ENCODE measurements around the gene POU6F2.

- TF ChIP-seq REST (IDR thresholded peaks at IDR 0.05; ENCODE audit: insufficient read depth in 1 of 2, low read depth in 2 of 2, low read length in 1 of 2) (no peak), POLR2AphosphoS5 (IDR thresholded peaks at IDR 0.05; ENCODE audit: low read depth, low read length) (no peak)
- TF ChIP-seq, protein P1, sequence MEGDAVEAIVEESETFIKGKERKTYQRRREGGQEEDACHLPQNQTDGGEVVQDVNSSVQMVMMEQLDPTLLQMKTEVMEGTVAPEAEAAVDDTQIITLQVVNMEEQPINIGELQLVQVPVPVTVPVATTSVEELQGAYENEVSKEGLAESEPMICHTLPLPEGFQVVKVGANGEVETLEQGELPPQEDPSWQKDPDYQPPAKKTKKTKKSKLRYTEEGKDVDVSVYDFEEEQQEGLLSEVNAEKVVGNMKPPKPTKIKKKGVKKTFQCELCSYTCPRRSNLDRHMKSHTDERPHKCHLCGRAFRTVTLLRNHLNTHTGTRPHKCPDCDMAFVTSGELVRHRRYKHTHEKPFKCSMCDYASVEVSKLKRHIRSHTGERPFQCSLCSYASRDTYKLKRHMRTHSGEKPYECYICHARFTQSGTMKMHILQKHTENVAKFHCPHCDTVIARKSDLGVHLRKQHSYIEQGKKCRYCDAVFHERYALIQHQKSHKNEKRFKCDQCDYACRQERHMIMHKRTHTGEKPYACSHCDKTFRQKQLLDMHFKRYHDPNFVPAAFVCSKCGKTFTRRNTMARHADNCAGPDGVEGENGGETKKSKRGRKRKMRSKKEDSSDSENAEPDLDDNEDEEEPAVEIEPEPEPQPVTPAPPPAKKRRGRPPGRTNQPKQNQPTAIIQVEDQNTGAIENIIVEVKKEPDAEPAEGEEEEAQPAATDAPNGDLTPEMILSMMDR (IDR thresholded peaks at IDR 0.05), result no peak
Measured at GRCh38 chr7:39430909-39431641, 453.4 kb downstream of the POU6F2 start.
